SJSA1 (cell line): ENCODE results near the gene SNHG17. TPM values are rescaled to one million over a fixed set of nuclear protein-coding genes. Genes with fewer than 3 reads are reported as not detected.
A peak's percentile ranks its signal among the peaks of the same experiment; 100 is the strongest.
"Not testable (repeated sequence)": the region's sequence is repeated elsewhere in the genome, so short reads cannot be mapped to it uniquely, and the experiment has no call there.

Source experiments
- DNase-seq, 2 experiments: peaks; one replicate each; pipeline ENCODE4 v3.0.0-alpha.2; 2015 to 2020; ENCODE audit warnings: low spot score in 2 of 2, low read depth in 1 of 2
- H3K27ac ChIP-seq: fragments of 250-450 bp; sonication (Bioruptor Pico); 2 replicates; pipeline ENCODE4 v1.5.1; 2020; ENCODE audit warnings: mild to moderate bottlenecking, moderate library complexity
- H3K27me3 ChIP-seq: fragments of 250-450 bp; sonication (Bioruptor Pico); replicated peaks from 2 replicates; pipeline ENCODE4 v1.5.1; 2020; ENCODE audit warnings: mild to moderate bottlenecking, moderate library complexity
- H3K36me3 ChIP-seq: fragments of 250-450 bp; sonication (Bioruptor Pico); 2 replicates; pipeline ENCODE4 v1.5.1; 2020; ENCODE audit warnings: mild to moderate bottlenecking
- H3K4me1 ChIP-seq: fragments of 250-450 bp; sonication (Bioruptor Pico); replicated peaks from 2 replicates; pipeline ENCODE4 v1.6.1; 2021; ENCODE audit warnings: mild to moderate bottlenecking
- H3K4me3 ChIP-seq: fragments of 250-450 bp; sonication (Bioruptor Pico); 2 replicates; pipeline ENCODE4 v1.5.1; 2020; ENCODE audit warnings: mild to moderate bottlenecking
- H3K9me3 ChIP-seq: fragments of 250-450 bp; sonication (Bioruptor Pico); replicated peaks from 2 replicates; pipeline ENCODE4 v1.5.1; 2020; ENCODE audit warnings: mild to moderate bottlenecking
- total RNA-seq: library from RNA; depleted of rRNA; stranded (reverse); fragments of >200 nt; shearing (Covaris generic); gene quantifications from 2 replicates; pipeline ENCODE4 v1.2.3, GENCODE V29; 2014; rRNA removed

Gene SNHG17
- 10.3 and 16.2 TPM in 2 replicates for total RNA-seq

GRCh38 chr20:38434770-38435554 lies at the start of gene SNHG17:
SNHG17 (minus strand) TSS chr20:38435328.
- Histone ChIP-seq H3K27me3 (no peaks in the 10 kb centered on the region), H3K4me1 (peaks cover 22% of the 10 kb centered on the region), H3K4me3 (peak within 1 kb of the TSS; percentile 73), H3K36me3 (peaks cover 50% of the 10 kb centered on the region), H3K9me3 (no peaks in the 10 kb centered on the region), H3K27ac (peak within 1 kb of the TSS; percentile 70)
- DNase-seq = peak; percentile 81 to 90

- Histone ChIP-seq H3K36me3 (peaks cover 18% of the 10 kb centered on the region), H3K27me3 (no peaks in the 10 kb centered on the region; the same call in 1 of the 2 replicates), H3K9me3 (no peaks in the 10 kb centered on the region; the same call in 1 of the 2 replicates), H3K27ac (no peak overlapping the region), H3K4me3 (no peak overlapping the region), H3K4me1 (no peaks in the 10 kb centered on the region)
- no peak for DNase-seq
These were observed 44.5 kb upstream of the SNHG17 start for GRCh38 chr20:38479596-38479995.

DNA sequence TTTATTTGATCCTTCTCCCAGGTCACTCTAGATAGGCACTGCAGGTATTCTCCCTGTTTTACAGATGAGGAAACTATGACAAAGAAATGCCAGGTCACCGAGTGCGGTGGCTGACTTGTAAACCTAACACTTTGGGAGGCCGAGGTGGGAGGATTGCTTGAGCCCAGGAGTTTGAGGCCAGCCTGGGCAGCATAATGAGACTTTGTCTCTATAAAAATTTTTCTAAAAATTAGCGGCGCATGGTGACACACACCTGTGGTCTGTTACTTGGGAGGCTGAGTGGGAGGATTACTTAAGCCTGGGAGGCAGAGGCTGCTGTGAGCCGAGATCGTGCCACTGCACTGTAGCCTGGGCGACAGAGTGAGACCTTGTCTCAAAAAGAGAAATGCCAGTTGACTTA lies 42.6 kb upstream of the SNHG17 start:
- DNase-seq = no peak
- H3K27ac ChIP-seq = no peak overlapping the region

GRCh38 chr20:38473367-38473795 lies 38.3 kb upstream of the SNHG17 start:
- Histone ChIP-seq H3K4me1 (peaks cover 7% of the 10 kb centered on the region), H3K27me3 (no peaks in the 10 kb centered on the region), H3K9me3 (no peaks in the 10 kb centered on the region), H3K27ac (no peak overlapping the region), H3K36me3 (peaks cover 16% of the 10 kb centered on the region), H3K4me3 (peak overlapping the region; percentile 88)
- peak in 1 of 2 experiments; percentile 47 for DNase-seq

More for the DNA sequence above, 42.6 kb upstream of the SNHG17 start:
- H3K4me3 ChIP-seq = no peak overlapping the region
- no peaks in the 10 kb centered on the region; the same call in 1 of the 2 replicates for H3K9me3 ChIP-seq
- H3K4me1 ChIP-seq = no peaks in the 10 kb centered on the region; the same call in 1 of the 2 replicates
- no peaks in the 10 kb centered on the region; the same call in 1 of the 2 replicates for H3K27me3 ChIP-seq
- peaks cover 21% of the 10 kb centered on the region for H3K36me3 ChIP-seq

- DNase-seq = peak; percentile 95 to 98
- Histone ChIP-seq H3K27ac (peak within 1 kb of the TSS; percentile 64), H3K9me3 (no peaks in the 10 kb centered on the region), H3K36me3 (peaks cover 16% of the 10 kb centered on the region), H3K4me3 (peak within 1 kb of the TSS; percentile 88), H3K27me3 (no peaks in the 10 kb centered on the region), H3K4me1 (peaks cover 7% of the 10 kb centered on the region)
These were observed 37.6 kb upstream of the SNHG17 start, which contains the start of gene RALGAPB for GRCh38 chr20:38472513-38473366. RALGAPB (plus strand) TSS chr20:38472843; CDS start chr20:38488433, 15,590 bp downstream.

- Histone ChIP-seq H3K27me3 (no peaks in the 10 kb centered on the region), H3K4me1 (peaks cover 7% of the 10 kb centered on the region), H3K27ac (no peak overlapping the region), H3K4me3 (peak overlapping the region; percentile 88), H3K9me3 (no peaks in the 10 kb centered on the region), H3K36me3 (peaks cover 16% of the 10 kb centered on the region)
- DNase-seq = no peak
These were observed 36.9 kb upstream of the SNHG17 start for GRCh38 chr20:38471987-38472512.

DNA sequence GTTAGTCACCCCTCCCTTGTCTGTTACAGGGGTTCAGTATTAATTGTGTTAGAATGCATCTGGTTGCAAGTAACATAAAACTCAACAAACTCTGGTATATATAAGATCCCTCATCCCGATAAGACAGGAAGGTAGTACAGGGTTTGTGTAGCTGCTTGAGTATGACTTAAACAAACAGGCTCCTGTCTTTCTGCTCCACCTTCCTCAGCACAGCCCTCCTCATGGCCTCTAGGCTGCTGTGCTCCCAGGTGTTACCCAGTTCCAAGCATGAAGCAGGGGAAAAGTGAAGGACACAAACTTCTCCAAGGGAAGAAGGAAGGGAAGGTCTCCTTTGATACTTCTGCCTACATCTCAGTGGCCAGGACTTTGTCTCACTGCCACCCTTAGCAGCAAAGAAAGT lies 36.1 kb upstream of the SNHG17 start:
- peaks cover 16% of the 10 kb centered on the region for H3K36me3 ChIP-seq
- no peak overlapping the region for H3K4me3 ChIP-seq

GRCh38 chr20:38466983-38467382 lies 31.9 kb upstream of the SNHG17 start:
- no peak for DNase-seq
- Histone ChIP-seq H3K4me3 (no peak overlapping the region), H3K27me3 (no peaks in the 10 kb centered on the region), H3K4me1 (peaks cover 3% of the 10 kb centered on the region), H3K36me3 (no peaks in the 10 kb centered on the region), H3K9me3 (no peaks in the 10 kb centered on the region), H3K27ac (no peak overlapping the region)

More for the DNA sequence above, 36.1 kb upstream of the SNHG17 start:
- no peaks in the 10 kb centered on the region for H3K9me3 ChIP-seq
- no peak for DNase-seq
- no peaks in the 10 kb centered on the region for H3K27me3 ChIP-seq
- peaks cover 7% of the 10 kb centered on the region for H3K4me1 ChIP-seq
- no peak overlapping the region for H3K27ac ChIP-seq

DNA sequence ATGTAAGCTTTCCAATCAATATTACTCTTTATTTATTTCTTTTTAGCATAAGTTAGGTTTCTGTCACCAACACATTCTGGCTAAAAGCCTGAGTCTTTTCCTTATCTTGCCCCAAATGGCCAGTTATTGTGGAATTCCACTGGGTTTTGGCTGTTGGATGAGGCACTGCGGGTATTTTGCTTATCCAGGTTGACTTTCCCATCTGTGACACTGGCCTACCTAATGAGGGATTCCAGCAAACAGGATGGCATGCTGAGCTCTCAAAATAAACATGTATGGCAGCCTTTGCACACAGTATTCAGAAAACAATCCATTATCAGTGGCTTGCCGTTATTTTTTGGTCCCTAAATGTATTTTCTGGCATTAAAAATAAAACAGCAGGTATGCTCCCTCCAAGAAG lies 31.0 kb upstream of the SNHG17 start:
- Histone ChIP-seq H3K36me3 (no peaks in the 10 kb centered on the region), H3K9me3 (no peaks in the 10 kb centered on the region), H3K27ac (no peak overlapping the region), H3K4me1 (no peaks in the 10 kb centered on the region), H3K27me3 (no peaks in the 10 kb centered on the region), H3K4me3 (no peak overlapping the region)
- DNase-seq = no peak

DNA sequence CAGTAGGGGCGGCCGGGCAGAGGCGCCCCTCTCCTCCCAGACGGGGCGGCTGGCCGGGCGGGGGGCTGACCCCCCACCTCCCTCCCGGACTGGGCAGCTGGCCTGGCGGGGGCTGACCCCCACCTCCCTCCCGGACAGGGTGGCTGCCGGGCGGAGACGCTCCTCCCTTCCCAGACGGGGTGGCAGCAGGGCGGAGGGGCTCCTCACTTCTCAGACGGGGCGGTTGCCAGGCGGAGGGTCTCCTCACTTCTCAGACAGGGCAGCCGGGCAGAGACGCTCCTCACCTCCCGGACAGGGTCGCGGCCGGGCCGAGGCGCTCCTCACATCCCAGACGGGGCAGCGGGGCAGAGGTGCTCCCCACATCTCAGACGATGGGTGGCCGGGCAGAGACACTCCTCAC lies 26.4 kb upstream of the SNHG17 start:
- not testable (repeated sequence) for DNase-seq, H3K27me3 ChIP-seq, H3K9me3 ChIP-seq, H3K27ac ChIP-seq, H3K36me3 ChIP-seq, H3K4me3 ChIP-seq
- peaks cover 11% of the 10 kb centered on the region for H3K4me1 ChIP-seq

DNA sequence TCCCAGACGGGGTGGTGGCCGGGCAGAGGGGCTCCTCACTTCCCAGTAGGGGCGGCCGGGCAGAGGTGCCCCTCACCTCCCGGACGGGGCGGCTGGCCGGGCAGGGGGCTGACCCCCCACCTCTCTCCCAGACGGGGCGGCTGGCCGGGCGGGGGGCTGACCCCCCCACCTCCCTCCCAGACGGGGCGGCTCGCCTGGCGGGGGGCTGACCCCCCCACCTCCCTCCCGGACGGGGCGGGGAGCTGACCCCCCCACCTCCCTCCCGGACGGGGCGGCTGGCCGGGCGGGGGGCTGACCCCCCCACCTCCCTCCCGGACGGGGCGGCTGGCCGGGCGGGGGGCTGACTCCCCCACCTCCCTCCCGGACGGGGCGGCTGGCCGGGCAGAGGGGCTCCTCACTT lies 26.0 kb upstream of the SNHG17 start:
- H3K4me1 ChIP-seq = peaks cover 11% of the 10 kb centered on the region
- H3K36me3 ChIP-seq, H3K4me3 ChIP-seq, H3K27ac ChIP-seq, H3K9me3 ChIP-seq, H3K27me3 ChIP-seq, DNase-seq: not testable (repeated sequence)

DNA sequence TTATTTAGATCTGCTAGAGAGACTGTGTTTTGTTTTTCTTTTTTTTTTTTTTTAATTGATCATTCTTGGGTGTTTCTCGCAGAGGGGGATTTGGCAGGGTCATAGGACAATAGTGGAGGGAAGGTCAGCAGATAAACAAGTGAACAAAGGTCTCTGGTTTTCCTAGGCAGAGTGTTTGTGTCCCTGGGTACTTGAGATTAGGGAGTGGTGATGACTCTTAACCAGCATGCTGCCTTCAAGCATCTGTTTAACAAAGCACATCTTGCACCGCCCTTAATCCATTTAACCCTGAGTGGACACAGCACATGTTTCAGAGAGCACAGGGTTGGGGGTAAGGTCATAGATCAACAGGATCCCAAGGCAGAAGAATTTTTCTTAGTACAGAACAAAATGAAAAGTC lies 25.5 kb upstream of the SNHG17 start:
- not testable (repeated sequence) for H3K27me3 ChIP-seq, DNase-seq, H3K9me3 ChIP-seq, H3K36me3 ChIP-seq, H3K4me3 ChIP-seq, H3K27ac ChIP-seq
- H3K4me1 ChIP-seq = peaks cover 11% of the 10 kb centered on the region

DNA sequence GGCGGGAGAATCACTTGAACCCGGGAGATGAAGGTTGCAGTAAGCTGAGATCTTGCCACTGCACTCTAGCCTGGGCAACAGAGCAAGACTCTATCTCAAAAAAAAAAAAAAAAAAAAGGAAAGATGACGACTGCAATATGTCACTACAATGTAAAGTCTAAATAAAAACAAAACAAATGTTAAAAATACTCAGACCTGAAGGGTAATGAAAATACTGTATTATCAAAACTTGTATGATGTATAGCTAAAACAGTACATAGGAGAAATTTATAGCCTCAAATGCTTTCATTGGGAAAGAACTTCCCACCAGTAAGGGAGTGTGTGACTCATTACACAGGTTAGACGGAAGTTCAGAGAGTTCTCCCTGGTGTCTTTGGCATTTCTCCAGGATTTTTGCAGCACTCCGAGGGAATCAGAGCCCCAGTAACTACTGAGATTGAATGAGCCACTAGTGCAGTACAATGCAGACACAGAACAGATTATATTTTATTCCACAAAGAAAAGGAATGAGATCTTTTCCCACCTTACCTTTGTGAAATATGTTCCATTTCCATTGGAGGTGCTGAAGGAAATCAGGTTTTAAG lies 25.0 kb upstream of the SNHG17 start:
- H3K27me3 ChIP-seq = no peaks in the 10 kb centered on the region
- H3K27ac ChIP-seq = no peak overlapping the region
- no peaks in the 10 kb centered on the region for H3K36me3 ChIP-seq
- DNase-seq = peak in 1 of 2 experiments; percentile 54
- no peaks in the 10 kb centered on the region for H3K9me3 ChIP-seq
- H3K4me3 ChIP-seq = no peak overlapping the region
- H3K4me1 ChIP-seq = peaks cover 11% of the 10 kb centered on the region
